Measurements from ENCODE around the gene HIP1.
A peak's percentile ranks its signal among the peaks of the same experiment; 100 is the strongest.
"Not testable (repeated sequence)": the region's sequence is repeated elsewhere in the genome, so short reads cannot be mapped to it uniquely, and the experiment has no call there.

Gene HIP1

GRCh38 chr7:75761801-75762200, 23.1 kb upstream of the HIP1 start:
- not testable (repeated sequence) for H3K27ac ChIP-seq (ENCODE audit: low read depth, low read length); H3K36me3 ChIP-seq (ENCODE audit: insufficient read depth, low read length); H3K27me3 ChIP-seq (ENCODE audit: control insufficient read depth in 1 of 2, insufficient read depth in 2 of 2, low read length in 2 of 2); H3K4me1 ChIP-seq (ENCODE audit: insufficient read depth, low read length); H3K9ac ChIP-seq (ENCODE audit: low read length); H3K4me3 ChIP-seq (ENCODE audit: low read depth in 1 of 2, low read length in 2 of 2); H3K9me3 ChIP-seq (ENCODE audit: low read length)

- H3K4me1 ChIP-seq (ENCODE audit: insufficient read depth, low read length) = no peaks in the 10 kb centered on the region
- H3K9me3 ChIP-seq (ENCODE audit: low read length) = no peaks in the 10 kb centered on the region
- H3K9ac ChIP-seq (ENCODE audit: low read length) = no peak overlapping the region
- no peak overlapping the region for H3K4me3 ChIP-seq (ENCODE audit: low read depth in 1 of 2, low read length in 2 of 2)
- H3K27ac ChIP-seq (ENCODE audit: low read depth, low read length) = no peak overlapping the region
- no peaks in the 10 kb centered on the region for H3K36me3 ChIP-seq (ENCODE audit: insufficient read depth, low read length)
- H3K27me3 ChIP-seq (ENCODE audit: control insufficient read depth in 1 of 2, insufficient read depth in 2 of 2, low read length in 2 of 2) = no peaks in the 10 kb centered on the region
Observed at GRCh38 chr7:75758491-75758890, 19.8 kb upstream of the HIP1 start.

GRCh38 chr7:75757860-75758259, 19.1 kb upstream of the HIP1 start:
- H3K27ac ChIP-seq (ENCODE audit: low read depth, low read length) = no peak overlapping the region
- H3K36me3 ChIP-seq (ENCODE audit: insufficient read depth, low read length) = no peaks in the 10 kb centered on the region
- H3K27me3 ChIP-seq (ENCODE audit: control insufficient read depth in 1 of 2, insufficient read depth in 2 of 2, low read length in 2 of 2) = no peaks in the 10 kb centered on the region

GRCh38 chr7:75756991-75757676, 18.4 kb upstream of the HIP1 start:
- H3K9ac ChIP-seq (ENCODE audit: low read length) = no peak overlapping the region
- no peak overlapping the region for H3K4me3 ChIP-seq (ENCODE audit: low read depth in 1 of 2, low read length in 2 of 2)
- H3K4me1 ChIP-seq (ENCODE audit: insufficient read depth, low read length) = no peaks in the 10 kb centered on the region
- no peaks in the 10 kb centered on the region for H3K9me3 ChIP-seq (ENCODE audit: low read length)
- H3K27ac ChIP-seq (ENCODE audit: low read depth, low read length) = no peak overlapping the region
- no peaks in the 10 kb centered on the region for H3K36me3 ChIP-seq (ENCODE audit: insufficient read depth, low read length)
- no peaks in the 10 kb centered on the region for H3K27me3 ChIP-seq (ENCODE audit: control insufficient read depth in 1 of 2, insufficient read depth in 2 of 2, low read length in 2 of 2)

More at GRCh38 chr7:75757860-75758259, 19.1 kb upstream of the HIP1 start:
- Histone ChIP-seq H3K9ac (ENCODE audit: low read length) (no peak overlapping the region), H3K9me3 (ENCODE audit: low read length) (no peaks in the 10 kb centered on the region), H3K4me1 (ENCODE audit: insufficient read depth, low read length) (no peaks in the 10 kb centered on the region), H3K4me3 (ENCODE audit: low read depth in 1 of 2, low read length in 2 of 2) (no peak overlapping the region)

- no peaks in the 10 kb centered on the region for H3K4me1 ChIP-seq (ENCODE audit: insufficient read depth, low read length)
- no peaks in the 10 kb centered on the region for H3K9me3 ChIP-seq (ENCODE audit: low read length)
- no peaks in the 10 kb centered on the region for H3K36me3 ChIP-seq (ENCODE audit: insufficient read depth, low read length)
- no peaks in the 10 kb centered on the region for H3K27me3 ChIP-seq (ENCODE audit: control insufficient read depth in 1 of 2, insufficient read depth in 2 of 2, low read length in 2 of 2)
- no peak overlapping the region for H3K9ac ChIP-seq (ENCODE audit: low read length)
- no peak overlapping the region for H3K4me3 ChIP-seq (ENCODE audit: low read depth in 1 of 2, low read length in 2 of 2)
- no peak overlapping the region for H3K27ac ChIP-seq (ENCODE audit: low read depth, low read length)
Observed at GRCh38 chr7:75756206-75756990, 17.7 kb upstream of the HIP1 start.

GRCh38 chr7:75743455-75743859, 4.7 kb upstream of the HIP1 start:
- Histone ChIP-seq H3K4me3 (ENCODE audit: low read depth in 1 of 2, low read length in 2 of 2) (no peak overlapping the region), H3K9ac (ENCODE audit: low read length) (no peak overlapping the region)

GRCh38 chr7:75740846-75741497, 2.2 kb upstream of the HIP1 start:
- Histone ChIP-seq H3K27me3 (ENCODE audit: control insufficient read depth in 1 of 2, insufficient read depth in 2 of 2, low read length in 2 of 2) (no peaks in the 10 kb centered on the region), H3K4me3 (ENCODE audit: low read depth in 1 of 2, low read length in 2 of 2) (no peak overlapping the region), H3K9me3 (ENCODE audit: low read length) (no peaks in the 10 kb centered on the region), H3K9ac (ENCODE audit: low read length) (no peak overlapping the region), H3K36me3 (ENCODE audit: insufficient read depth, low read length) (no peaks in the 10 kb centered on the region), H3K27ac (ENCODE audit: low read depth, low read length) (no peak overlapping the region), H3K4me1 (ENCODE audit: insufficient read depth, low read length) (peaks cover 13% of the 10 kb centered on the region)

More at GRCh38 chr7:75743455-75743859, 4.7 kb upstream of the HIP1 start:
- peaks cover 5% of the 10 kb centered on the region for H3K4me1 ChIP-seq (ENCODE audit: insufficient read depth, low read length)
- H3K36me3 ChIP-seq (ENCODE audit: insufficient read depth, low read length) = no peaks in the 10 kb centered on the region
- H3K27ac ChIP-seq (ENCODE audit: low read depth, low read length) = no peak overlapping the region
- H3K9me3 ChIP-seq (ENCODE audit: low read length) = no peaks in the 10 kb centered on the region
- H3K27me3 ChIP-seq (ENCODE audit: control insufficient read depth in 1 of 2, insufficient read depth in 2 of 2, low read length in 2 of 2) = no peaks in the 10 kb centered on the region

GRCh38 chr7:75739796-75740672, 1.3 kb upstream of the HIP1 start:
- H3K9me3 ChIP-seq (ENCODE audit: low read length) = no peaks in the 10 kb centered on the region
- peak overlapping the region; percentile 59 for H3K27ac ChIP-seq (ENCODE audit: low read depth, low read length)
- no peaks in the 10 kb centered on the region for H3K36me3 ChIP-seq (ENCODE audit: insufficient read depth, low read length)
- no peaks in the 10 kb centered on the region for H3K27me3 ChIP-seq (ENCODE audit: control insufficient read depth in 1 of 2, insufficient read depth in 2 of 2, low read length in 2 of 2)
- peaks cover 13% of the 10 kb centered on the region for H3K4me1 ChIP-seq (ENCODE audit: insufficient read depth, low read length)
- peak overlapping the region; percentile 57 to 71 for H3K4me3 ChIP-seq (ENCODE audit: low read depth in 1 of 2, low read length in 2 of 2)
- peak overlapping the region; percentile 44 for H3K9ac ChIP-seq (ENCODE audit: low read length)

GRCh38 chr7:75738975-75739795, 444 bp upstream of the HIP1 start:
- Histone ChIP-seq H3K27ac (ENCODE audit: low read depth, low read length) (peak overlapping the region; percentile 67), H3K9ac (ENCODE audit: low read length) (peak overlapping the region; percentile 44), H3K36me3 (ENCODE audit: insufficient read depth, low read length) (no peaks in the 10 kb centered on the region), H3K4me1 (ENCODE audit: insufficient read depth, low read length) (peaks cover 13% of the 10 kb centered on the region), H3K27me3 (ENCODE audit: control insufficient read depth in 1 of 2, insufficient read depth in 2 of 2, low read length in 2 of 2) (no peaks in the 10 kb centered on the region), H3K9me3 (ENCODE audit: low read length) (no peaks in the 10 kb centered on the region), H3K4me3 (ENCODE audit: low read depth in 1 of 2, low read length in 2 of 2) (peak overlapping the region; percentile 95 to 99)

- Histone ChIP-seq H3K27ac (ENCODE audit: low read depth, low read length) (peak overlapping the region; percentile 67), H3K4me3 (ENCODE audit: low read depth in 1 of 2, low read length in 2 of 2) (peak overlapping the region; percentile 95 to 99), H3K4me1 (ENCODE audit: insufficient read depth, low read length) (peaks cover 13% of the 10 kb centered on the region)
Observed at GRCh38 chr7:75737856-75738603, 711 bp downstream of the HIP1 start.

More at GRCh38 chr7:75737856-75738603, 711 bp downstream of the HIP1 start:
- Histone ChIP-seq H3K9me3 (ENCODE audit: low read length) (no peaks in the 10 kb centered on the region), H3K36me3 (ENCODE audit: insufficient read depth, low read length) (no peaks in the 10 kb centered on the region), H3K9ac (ENCODE audit: low read length) (peak overlapping the region; percentile 68), H3K27me3 (ENCODE audit: control insufficient read depth in 1 of 2, insufficient read depth in 2 of 2, low read length in 2 of 2) (no peaks in the 10 kb centered on the region)

Measured in muscle layer of colon (tissue), 2 donors.